Adipocyte (in vitro differentiated cells): ENCODE results near the gene MEF2C.

ENCODE experiments used
- DNase-seq: peaks from one replicate; pipeline ENCODE4 v3.0.0-alpha.2; 2015; ENCODE audit warnings: low read depth
- H3K27me3 ChIP-seq: replicated peaks from 2 replicates; pipeline ENCODE4 v1.7.0; 2013; ENCODE audit warnings: mild to moderate bottlenecking, low read length, moderate library complexity; ENCODE audit not compliant: control insufficient read depth, insufficient read depth
- H3K36me3 ChIP-seq: 2 replicates; pipeline ENCODE4 v1.7.0; 2013; ENCODE audit warnings: low read length, mild to moderate bottlenecking, moderate library complexity; ENCODE audit not compliant: control insufficient read depth, insufficient read depth, severe bottlenecking
- H3K4me1 ChIP-seq: 2 replicates; pipeline ENCODE4 v1.7.0; 2013; ENCODE audit warnings: mild to moderate bottlenecking, low read length, moderate library complexity; ENCODE audit not compliant: control insufficient read depth, insufficient read depth
- H3K4me3 ChIP-seq: 2 replicates; pipeline ENCODE4 v1.7.0; 2013; ENCODE audit warnings: mild to moderate bottlenecking, low read length, moderate library complexity
- H3K9ac ChIP-seq: 2 replicates; pipeline ENCODE4 v1.7.0; 2013; ENCODE audit warnings: mild to moderate bottlenecking, low read length, moderate library complexity
- H3K9me3 ChIP-seq: 2 replicates; pipeline ENCODE4 v1.7.0; 2013; ENCODE audit warnings: mild to moderate bottlenecking, low read length, moderate library complexity; ENCODE audit not compliant: control insufficient read depth

The MEF2C gene

GRCh38 chr5:88685591-88686541 is 197.1 kb downstream of the MEF2C start:
- no peak for DNase-seq
- Histone ChIP-seq H3K4me1 (peaks cover 17% of the 10 kb centered on the region), H3K27me3 (peaks cover 99% of the 10 kb centered on the region), H3K4me3 (no peak overlapping the region), H3K36me3 (no peaks in the 10 kb centered on the region), H3K9ac (no peak overlapping the region), H3K9me3 (no peaks in the 10 kb centered on the region)

- no peaks in the 10 kb centered on the region for H3K9me3 ChIP-seq
- no peak for DNase-seq
- no peak overlapping the region for H3K9ac ChIP-seq
- no peak overlapping the region for H3K4me3 ChIP-seq
- no peaks in the 10 kb centered on the region for H3K36me3 ChIP-seq
- peaks cover 96% of the 10 kb centered on the region for H3K27me3 ChIP-seq
- H3K4me1 ChIP-seq, result peaks cover 9% of the 10 kb centered on the region
These were observed 199.4 kb downstream of the MEF2C start for GRCh38 chr5:88683506-88684135.

GRCh38 chr5:88682881-88683361 is 200.1 kb downstream of the MEF2C start:
- Histone ChIP-seq H3K27me3 (peaks cover 94% of the 10 kb centered on the region), H3K4me3 (no peak overlapping the region), H3K36me3 (no peaks in the 10 kb centered on the region), H3K9ac (no peak overlapping the region), H3K4me1 (peaks cover 9% of the 10 kb centered on the region), H3K9me3 (no peaks in the 10 kb centered on the region)
- DNase-seq, result no peak

GRCh38 chr5:88682131-88682530 is 200.9 kb downstream of the MEF2C start:
- Histone ChIP-seq H3K4me3 (no peak overlapping the region), H3K27me3 (peaks cover 94% of the 10 kb centered on the region), H3K4me1 (peaks cover 9% of the 10 kb centered on the region), H3K9ac (no peak overlapping the region), H3K9me3 (no peaks in the 10 kb centered on the region), H3K36me3 (no peaks in the 10 kb centered on the region)
- no peak for DNase-seq

- H3K9me3 ChIP-seq, result no peaks in the 10 kb centered on the region
- no peaks in the 10 kb centered on the region for H3K36me3 ChIP-seq
- no peak overlapping the region for H3K9ac ChIP-seq
- peaks cover 9% of the 10 kb centered on the region for H3K4me1 ChIP-seq
- H3K4me3 ChIP-seq, result no peak overlapping the region
- H3K27me3 ChIP-seq, result peaks cover 94% of the 10 kb centered on the region
- DNase-seq, result no peak
These were observed 201.7 kb downstream of the MEF2C start for GRCh38 chr5:88681211-88681803.

- Histone ChIP-seq H3K9ac (no peak overlapping the region), H3K4me3 (peak overlapping the region; percentile 68), H3K27me3 (peaks cover 93% of the 10 kb centered on the region), H3K36me3 (no peaks in the 10 kb centered on the region), H3K9me3 (no peaks in the 10 kb centered on the region), H3K4me1 (peaks cover 13% of the 10 kb centered on the region)
- DNase-seq, result peak; percentile 80
These were observed 202.5 kb downstream of the MEF2C start for GRCh38 chr5:88680253-88681132.

- no peak for DNase-seq
These were observed 203.3 kb downstream of the MEF2C start for GRCh38 chr5:88679638-88680037.

GRCh38 chr5:88678770-88679381 is 204.1 kb downstream of the MEF2C start:
- Histone ChIP-seq H3K9me3 (no peaks in the 10 kb centered on the region), H3K4me3 (no peak overlapping the region), H3K36me3 (no peaks in the 10 kb centered on the region), H3K9ac (no peak overlapping the region), H3K4me1 (peaks cover 23% of the 10 kb centered on the region), H3K27me3 (peaks cover 91% of the 10 kb centered on the region)
- no peak for DNase-seq

More at GRCh38 chr5:88679638-88680037, 203.3 kb downstream of the MEF2C start:
- Histone ChIP-seq H3K9ac (no peak overlapping the region), H3K9me3 (no peaks in the 10 kb centered on the region), H3K36me3 (no peaks in the 10 kb centered on the region), H3K4me3 (no peak overlapping the region), H3K27me3 (peaks cover 93% of the 10 kb centered on the region), H3K4me1 (peaks cover 22% of the 10 kb centered on the region)

GRCh38 chr5:88677943-88678769 is 204.8 kb downstream of the MEF2C start:
- H3K9me3 ChIP-seq, result peaks cover under 1% of the 10 kb centered on the region
- DNase-seq, result no peak
- H3K9ac ChIP-seq, result no peak overlapping the region
- H3K36me3 ChIP-seq, result no peaks in the 10 kb centered on the region
- H3K27me3 ChIP-seq, result peaks cover 91% of the 10 kb centered on the region
- no peak overlapping the region for H3K4me3 ChIP-seq
- H3K4me1 ChIP-seq, result peaks cover 19% of the 10 kb centered on the region
